K562 (cell line): ENCODE data around the gene KMO. TPM values are rescaled to one million over a fixed set of nuclear protein-coding genes. Genes with fewer than 3 reads are reported as not detected.

Experiments used
- ATAC-seq: fragments of 200-7000 bp; cut with Tn5 transposase; 3 replicates; pipeline ENCODE4 v1.9.1; 2020; ENCODE audit warnings: moderate library complexity
- BruUV-seq: library from RNA; stranded (reverse); fragments of 400-500 nt; replicated peaks from 2 replicates; lab custom pipeline; 2021; lab: Mats Ljungman, UMichigan
- CTCF ChIA-PET: fragments of 300-600 bp; formaldehyde crosslinking; extraction: SDS; loops from one replicate; lab custom pipeline; 2021; ENCODE audit warnings: low intra/inter-chr PET ratio; lab: Yijun Ruan, JAX
- POLR2A ChIA-PET: fragments of 300-600, 350-650 bp; sonication (Branson Sonifier 250); formaldehyde crosslinking; extraction: SDS; loops from one replicate; lab custom pipeline; 2021; ENCODE audit warnings: antibody characterized with exemption, inconsistent platforms; lab: Yijun Ruan, JAX
- DNase-seq, 4 experiments: peaks; one replicate each; pipeline versions ENCODE4 v3.0.0 to v3.0.0-alpha.2; 2011 to 2018; ENCODE audit warnings: low spot score in 3 of 4, mixed read lengths in 3 of 4; ENCODE audit errors: extremely low read depth in 1 of 4
- FAIRE-seq: peaks from 2 replicates; lab custom pipeline; 2011; peaks lifted over from hg19 to GRCh38; lab: Jason Lieb, UNC
- H2AFZ ChIP-seq: 2 replicates; pipeline ENCODE4 v1.6.0; 2011; ENCODE audit warnings: low read depth, low read length, control low read depth, inconsistent platforms
- H3K27ac ChIP-seq: fragments of 200-600 bp; 3 replicates; pipeline ENCODE4 v1.8.0; 2011; ENCODE audit warnings: low read depth, mild to moderate bottlenecking, control low read depth, inconsistent platforms, low read length, moderate library complexity, mixed read lengths; ENCODE audit errors: extremely low read depth
- H3K27me3 ChIP-seq, 2 experiments: fragments of 300-600 bp in 1 of 2; 2 replicates in 1 of 2; 3 replicates in 1 of 2; pipeline versions ENCODE4 v1.6.0 to v1.8.0; 2011; ENCODE audit warnings: inconsistent platforms in 2 of 2, low read length in 2 of 2, mild to moderate bottlenecking in 1 of 2, mixed read lengths in 1 of 2, moderate library complexity in 1 of 2; ENCODE audit not compliant: control insufficient read depth in 2 of 2, insufficient read depth in 2 of 2
- H3K36me3 ChIP-seq: fragments of 300-600 bp; 3 replicates; pipeline ENCODE4 v1.8.0; 2011; ENCODE audit warnings: mild to moderate bottlenecking, low read length, inconsistent platforms; ENCODE audit not compliant: control insufficient read depth, insufficient read depth
- H3K4me1 ChIP-seq, 2 experiments: fragments of 200-600 bp in 1 of 2; replicated peaks in 1 of 2; 2 replicates in 1 of 2; 3 replicates in 1 of 2; pipeline versions ENCODE4 v1.5.1 to v1.8.0; 2011; ENCODE audit warnings: inconsistent platforms in 2 of 2, low read length in 2 of 2, mild to moderate bottlenecking in 1 of 2, mixed read lengths in 1 of 2, moderate library complexity in 1 of 2; ENCODE audit not compliant: control insufficient read depth in 2 of 2, insufficient read depth in 2 of 2
- H3K4me2 ChIP-seq: 2 replicates; pipeline ENCODE4 v1.6.1; 2011; ENCODE audit warnings: low read length, control low read depth, inconsistent platforms, mixed read lengths; ENCODE audit not compliant: insufficient read depth
- H3K4me3 ChIP-seq: fragments of 200-600 bp; sonication (generic), shearing (Covaris generic); 2 replicates; pipeline ENCODE4 v1.5.1; 2016; ENCODE audit warnings: control low read depth, inconsistent platforms
- H3K79me2 ChIP-seq: fragments of 200-600 bp; 3 replicates; pipeline ENCODE4 v1.8.0; 2011; ENCODE audit warnings: low read length, inconsistent platforms; ENCODE audit not compliant: control insufficient read depth, insufficient read depth
- H3K9ac ChIP-seq, 2 experiments: 2 replicates each; pipeline versions ENCODE4 v1.6.0 to v1.6.1; 2011; ENCODE audit warnings: low read depth in 2 of 2, low read length in 2 of 2, control low read depth in 1 of 2, inconsistent platforms in 1 of 2, mild to moderate bottlenecking in 1 of 2, mixed read lengths in 1 of 2; ENCODE audit not compliant: insufficient read depth in 1 of 2
- H3K9me1 ChIP-seq: one replicate; pipeline ENCODE4 v1.6.0; 2011; ENCODE audit warnings: inconsistent platforms, mild to moderate bottlenecking, low read length, moderate library complexity; ENCODE audit not compliant: control insufficient read depth, insufficient read depth
- H3K9me3 ChIP-seq: replicated peaks from 2 replicates; pipeline ENCODE4 v1.5.1; 2011; ENCODE audit warnings: low read depth, low read length, inconsistent platforms; ENCODE audit not compliant: control insufficient read depth, insufficient read depth
- H4K20me1 ChIP-seq: replicated peaks from 2 replicates; pipeline ENCODE4 v1.6.1; 2011; ENCODE audit warnings: low read length, inconsistent platforms, mixed read lengths; ENCODE audit not compliant: control insufficient read depth, insufficient read depth
- CBX3 ChIP-seq, 2 experiments: IDR thresholded peaks; 1 replicate in 1 of 2; 2 replicates in 1 of 2; pipeline ENCODE4 v1.6.1; 2012; ENCODE audit warnings: inconsistent platforms in 2 of 2, low read length in 2 of 2, borderline replicate concordance in 1 of 2, control low read depth in 1 of 2
- KDM4B ChIP-seq, 2 experiments: fragments of 450-650 bp in 1 of 2; sonication (generic) in 1 of 2; IDR thresholded peaks; 2 replicates each; pipeline ENCODE4 v1.6.1; 2016 to 2017; ENCODE audit warnings: borderline replicate concordance in 2 of 2, antibody characterized with exemption in 1 of 2, low read depth in 1 of 2, mild to moderate bottlenecking in 1 of 2
- NCOA1 ChIP-seq: fragments of 450-650 bp; IDR thresholded peaks from 2 replicates; pipeline ENCODE4 v1.6.1; 2016; ENCODE audit warnings: low read depth
- PYGO2 ChIP-seq: fragments of 450-650 bp; IDR thresholded peaks from 2 replicates; pipeline ENCODE4 v1.6.1; 2016; ENCODE audit warnings: mild to moderate bottlenecking, missing genetic modification characterization, moderate library complexity, missing compliant biosample characterization
- RNF2 ChIP-seq: sonication (generic); IDR thresholded peaks from 2 replicates; pipeline ENCODE4 v1.6.1; 2016
- SMAD3 ChIP-seq: fragments of 450-650 bp; formaldehyde crosslinking; conservative IDR thresholded peaks from 2 replicates; pipeline ENCODE4 v1.4.0; 2020; ENCODE audit warnings: mild to moderate bottlenecking
- TEAD2 ChIP-seq: fragments of 450-650 bp; IDR thresholded peaks from 2 replicates; pipeline ENCODE4 v1.6.1; 2016; ENCODE audit warnings: missing genetic modification characterization, control low read depth, missing compliant biosample characterization
- ZNF274 ChIP-seq: IDR thresholded peaks from 2 replicates; pipeline ENCODE4 v1.6.1; 2011; ENCODE audit warnings: low read depth, mild to moderate bottlenecking, low read length, moderate library complexity, borderline replicate concordance
- ZNF408 ChIP-seq: fragments of 250-450 bp; sonication (Bioruptor Pico); IDR thresholded peaks from 2 replicates; pipeline ENCODE4 v1.4.0; 2020; ENCODE audit warnings: low read depth, mild to moderate bottlenecking, moderate library complexity
- WGBS: fragments of 100-300 bp; shearing (Covaris generic); methylation state at CpG from one replicate; pipeline ENCODE4 v1.1.6; 2016; ENCODE audit warnings: low coverage, mixed read lengths; ENCODE audit not compliant: insufficient coverage; ENCODE audit errors: missing lambda C conversion rate; 5-methylcytosine and 5-hydroxymethylcytosine counted together
- in situ Hi-C: fragments of 300-500 bp; cut with MboI; formaldehyde crosslinking; loops from 4 replicates; pipeline ENCODE4 v1.15.0; 2018; ENCODE audit warnings: inconsistent platforms, mixed read lengths
- intact Hi-C: fragments of 100-400 bp; cut with micrococcal nuclease; formaldehyde crosslinking; loops from 2 replicates; pipeline ENCODE4 v1.14.2; 2022
- polyA plus RNA-seq, 8 experiments: library from polyadenylated mRNA; depleted of rRNA in 4 of 8; stranded (reverse) in 5 of 8; unstranded in 3 of 8; fragments of >200 nt; fragmentation: Nextera tagmentation in 2 of 8; fragmentation: Illumina TruSeq in 1 of 8; extraction: Ambion mirVana in 2 of 8; extraction: Trizol in 1 of 8; gene quantifications; 2 replicates each; pipeline versions ENCODE4 v1.2.1 to v1.2.3, GENCODE V29; 2011 to 2014; ENCODE audit warnings: inconsistent platforms in 1 of 8, missing spikeins in 1 of 8
- total RNA-seq, 7 experiments: library from RNA; depleted of rRNA in 6 of 7; stranded (reverse); fragments of >200 nt in 6 of 7; fragmentation: Illumina TruSeq in 2 of 7; extraction: Trizol in 2 of 7; gene quantifications; 2 replicates each; pipeline versions ENCODE4 v1.2.1 to v1.2.3, GENCODE V29; 2011 to 2021; ENCODE audit warnings: low replicate concordance in 1 of 7
- TF ChIP-seq, protein P1 (sequence below): fragments of 200-800 bp; sonication (Bioruptor generic); IDR thresholded peaks from 2 replicates; pipeline ENCODE4 v1.6.1; 2017; ENCODE audit warnings: missing genetic modification characterization, missing compliant biosample characterization
- TF ChIP-seq, protein P2 (sequence below): sonication (generic); formaldehyde crosslinking; IDR thresholded peaks from 2 replicates; pipeline ENCODE4 v1.8.1; 2022; ENCODE audit warnings: missing genetic modification reagents
- TF ChIP-seq, protein P3 (sequence below): fragments of 450-650 bp; IDR thresholded peaks from 2 replicates; pipeline ENCODE4 v1.6.1; 2018; ENCODE audit warnings: mild to moderate bottlenecking, low read depth; ENCODE audit not compliant: partially characterized antibody
- TF ChIP-seq, protein P4 (sequence below), 2 experiments: fragments of 450-650 bp; conservative IDR thresholded peaks; 2 replicates each; pipeline ENCODE4 v1.6.1; 2017; ENCODE audit warnings: mild to moderate bottlenecking in 2 of 2, moderate library complexity in 2 of 2

KMO gene
- total and polyA plus RNA-seq, 9 of the 15 experiments (the other 6 are each of a cell fraction or from before 2014, with no cell fraction given) = 0.01 to 0.11 (median 0.01) TPM; not detected in 6

DNA sequence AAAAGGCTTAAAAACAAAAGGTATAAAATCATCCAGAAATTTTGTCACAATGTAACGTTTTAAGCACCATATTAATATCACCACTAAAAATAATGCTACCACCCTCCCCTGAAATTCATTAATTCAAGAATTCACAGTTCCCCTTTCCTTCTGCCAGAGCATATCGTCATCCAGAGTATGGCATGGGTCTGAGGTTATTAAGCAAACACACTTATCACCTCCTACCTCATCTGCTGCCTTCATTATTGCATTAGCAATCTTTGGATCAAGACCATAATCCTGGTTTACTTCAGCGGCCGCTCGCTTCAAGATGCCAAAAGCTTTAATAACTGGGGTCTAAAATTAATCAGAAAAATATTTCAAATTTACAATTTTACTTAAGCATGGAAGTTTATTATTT is 18.8 kb upstream of the KMO start:
- no peak for DNase-seq
- WGBS = 89% methylated on average over 5 of the region's 5 CpGs
- H3K79me2 ChIP-seq = peaks cover 49% of the 10 kb centered on the region
- TF ChIP-seq, protein P1, sequence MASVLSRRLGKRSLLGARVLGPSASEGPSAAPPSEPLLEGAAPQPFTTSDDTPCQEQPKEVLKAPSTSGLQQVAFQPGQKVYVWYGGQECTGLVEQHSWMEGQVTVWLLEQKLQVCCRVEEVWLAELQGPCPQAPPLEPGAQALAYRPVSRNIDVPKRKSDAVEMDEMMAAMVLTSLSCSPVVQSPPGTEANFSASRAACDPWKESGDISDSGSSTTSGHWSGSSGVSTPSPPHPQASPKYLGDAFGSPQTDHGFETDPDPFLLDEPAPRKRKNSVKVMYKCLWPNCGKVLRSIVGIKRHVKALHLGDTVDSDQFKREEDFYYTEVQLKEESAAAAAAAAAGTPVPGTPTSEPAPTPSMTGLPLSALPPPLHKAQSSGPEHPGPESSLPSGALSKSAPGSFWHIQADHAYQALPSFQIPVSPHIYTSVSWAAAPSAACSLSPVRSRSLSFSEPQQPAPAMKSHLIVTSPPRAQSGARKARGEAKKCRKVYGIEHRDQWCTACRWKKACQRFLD (CRISPR knock-in tag) = no peak
- TF ChIP-seq, protein P2, sequence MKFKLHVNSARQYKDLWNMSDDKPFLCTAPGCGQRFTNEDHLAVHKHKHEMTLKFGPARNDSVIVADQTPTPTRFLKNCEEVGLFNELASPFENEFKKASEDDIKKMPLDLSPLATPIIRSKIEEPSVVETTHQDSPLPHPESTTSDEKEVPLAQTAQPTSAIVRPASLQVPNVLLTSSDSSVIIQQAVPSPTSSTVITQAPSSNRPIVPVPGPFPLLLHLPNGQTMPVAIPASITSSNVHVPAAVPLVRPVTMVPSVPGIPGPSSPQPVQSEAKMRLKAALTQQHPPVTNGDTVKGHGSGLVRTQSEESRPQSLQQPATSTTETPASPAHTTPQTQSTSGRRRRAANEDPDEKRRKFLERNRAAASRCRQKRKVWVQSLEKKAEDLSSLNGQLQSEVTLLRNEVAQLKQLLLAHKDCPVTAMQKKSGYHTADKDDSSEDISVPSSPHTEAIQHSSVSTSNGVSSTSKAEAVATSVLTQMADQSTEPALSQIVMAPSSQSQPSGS = no peak
- TF ChIP-seq CBX3 (IDR thresholded peaks at IDR 0.05; ENCODE audit: borderline replicate concordance in 1 of 2, low read length in 2 of 2) = no peak
- TF ChIP-seq PYGO2 (tag) = no peak
- TF ChIP-seq, protein P3, sequence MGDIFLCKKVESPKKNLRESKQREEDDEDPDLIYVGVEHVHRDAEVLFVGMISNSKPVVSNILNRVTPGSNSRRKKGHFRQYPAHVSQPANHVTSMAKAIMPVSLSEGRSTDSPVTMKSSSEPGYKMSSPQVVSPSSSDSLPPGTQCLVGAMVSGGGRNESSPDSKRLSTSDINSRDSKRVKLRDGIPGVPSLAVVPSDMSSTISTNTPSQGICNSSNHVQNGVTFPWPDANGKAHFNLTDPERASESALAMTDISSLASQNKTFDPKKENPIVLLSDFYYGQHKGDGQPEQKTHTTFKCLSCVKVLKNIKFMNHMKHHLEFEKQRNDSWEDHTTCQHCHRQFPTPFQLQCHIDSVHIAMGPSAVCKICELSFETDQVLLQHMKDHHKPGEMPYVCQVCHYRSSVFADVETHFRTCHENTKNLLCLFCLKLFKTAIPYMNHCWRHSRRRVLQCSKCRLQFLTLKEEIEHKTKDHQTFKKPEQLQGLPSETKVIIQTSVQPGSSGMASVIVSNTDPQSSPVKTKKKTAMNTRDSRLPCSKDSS = no peak
- TF ChIP-seq ZNF408 (CRISPR knock-in tag) = no peak
- TF ChIP-seq TEAD2 (tag) = no peak
- TF ChIP-seq NCOA1 = no peak
- TF ChIP-seq, protein P4, sequence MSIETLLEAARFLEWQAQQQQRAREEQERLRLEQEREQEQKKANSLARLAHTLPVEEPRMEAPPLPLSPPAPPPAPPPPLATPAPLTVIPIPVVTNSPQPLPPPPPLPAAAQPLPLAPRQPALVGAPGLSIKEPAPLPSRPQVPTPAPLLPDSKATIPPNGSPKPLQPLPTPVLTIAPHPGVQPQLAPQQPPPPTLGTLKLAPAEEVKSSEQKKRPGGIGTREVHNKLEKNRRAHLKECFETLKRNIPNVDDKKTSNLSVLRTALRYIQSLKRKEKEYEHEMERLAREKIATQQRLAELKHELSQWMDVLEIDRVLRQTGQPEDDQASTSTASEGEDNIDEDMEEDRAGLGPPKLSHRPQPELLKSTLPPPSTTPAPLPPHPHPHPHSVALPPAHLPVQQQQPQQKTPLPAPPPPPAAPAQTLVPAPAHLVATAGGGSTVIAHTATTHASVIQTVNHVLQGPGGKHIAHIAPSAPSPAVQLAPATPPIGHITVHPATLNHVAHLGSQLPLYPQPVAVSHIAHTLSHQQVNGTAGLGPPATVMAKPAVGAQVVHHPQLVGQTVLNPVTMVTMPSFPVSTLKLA (conservative IDR thresholded peaks at IDR 0.05) = no peak
- TF ChIP-seq KDM4B (IDR thresholded peaks at IDR 0.05; ENCODE audit: borderline replicate concordance in 2 of 2, low read depth in 1 of 2) = no peak
- TF ChIP-seq ZNF274 = no peak
- no peak for TF ChIP-seq SMAD3 (CRISPR knock-in tag)
- TF ChIP-seq RNF2 = no peak

More for the DNA sequence above, 18.8 kb upstream of the KMO start:
- Histone ChIP-seq H3K9ac (no peak overlapping the region), H3K9me3 (no peaks in the 10 kb centered on the region), H3K9me1 (no peaks in the 10 kb centered on the region), H4K20me1 (no peaks in the 10 kb centered on the region), H3K4me1 (no peaks in the 10 kb centered on the region; a peak in 1 of 5 replicates), H3K36me3 (peaks cover 80% of the 10 kb centered on the region), H3K4me2 (no peak overlapping the region), H3K27me3 (no peaks in the 10 kb centered on the region), H3K27ac (no peak overlapping the region), H2AFZ (no peak overlapping the region), H3K4me3 (no peak overlapping the region)
- ChIA-PET POLR2A (no interaction called here), CTCF (no interaction called here)
- intact Hi-C loops (no loop called here), in situ Hi-C loops (no loop called here)
- ATAC-seq (no peak), FAIRE-seq (no peak)
- no TSS peak for BruUV-seq
